Upper lobe of left lung (tissue), 4 donors: ENCODE data around the gene NID2.

ENCODE experiments used
- EP300 ChIP-seq, 4 donors: sonication (generic); formaldehyde crosslinking; IDR thresholded peaks; one replicate each; pipeline ENCODE4 v1.5.1; 2017; ENCODE audit warnings: antibody characterized with exemption in 4 of 4, control low read depth in 2 of 4
- POLR2A ChIP-seq, 4 donors: fragments of 450-650 bp; IDR thresholded peaks; one replicate each; pipeline ENCODE4 v1.5.1; 2016 to 2017; ENCODE audit warnings: antibody characterized with exemption in 4 of 4, mild to moderate bottlenecking in 2 of 4
- TF ChIP-seq, protein P1 (sequence below), 6 experiments: fragments of 450-650 bp in 4 of 6; fragments of 200-600 bp in 2 of 6; sonication (generic) in 2 of 6; IDR thresholded peaks; one replicate each; pipeline ENCODE4 v1.5.1; 2016 to 2019; ENCODE audit warnings: antibody characterized with exemption in 6 of 6

DNA sequence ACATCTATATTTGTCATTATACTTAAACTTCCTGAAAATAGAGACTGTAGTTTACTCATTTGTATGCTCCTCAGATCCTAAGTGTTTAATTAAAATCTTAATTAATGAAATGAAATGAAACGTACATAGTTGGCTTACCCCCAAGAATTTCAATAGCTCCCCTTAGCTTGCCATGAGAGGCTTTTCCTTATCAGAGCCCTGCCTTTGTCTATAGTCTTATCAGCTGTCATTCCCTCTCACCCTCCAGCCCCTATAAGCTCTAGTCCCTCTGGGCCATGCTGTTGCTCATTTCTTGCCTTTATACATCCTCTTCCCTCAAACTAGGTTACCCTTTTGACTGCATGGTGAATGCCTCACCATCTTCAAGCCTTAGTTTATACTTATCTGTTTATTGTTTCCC, 80.6 kb downstream of the NID2 start:
- TF ChIP-seq, protein P1, sequence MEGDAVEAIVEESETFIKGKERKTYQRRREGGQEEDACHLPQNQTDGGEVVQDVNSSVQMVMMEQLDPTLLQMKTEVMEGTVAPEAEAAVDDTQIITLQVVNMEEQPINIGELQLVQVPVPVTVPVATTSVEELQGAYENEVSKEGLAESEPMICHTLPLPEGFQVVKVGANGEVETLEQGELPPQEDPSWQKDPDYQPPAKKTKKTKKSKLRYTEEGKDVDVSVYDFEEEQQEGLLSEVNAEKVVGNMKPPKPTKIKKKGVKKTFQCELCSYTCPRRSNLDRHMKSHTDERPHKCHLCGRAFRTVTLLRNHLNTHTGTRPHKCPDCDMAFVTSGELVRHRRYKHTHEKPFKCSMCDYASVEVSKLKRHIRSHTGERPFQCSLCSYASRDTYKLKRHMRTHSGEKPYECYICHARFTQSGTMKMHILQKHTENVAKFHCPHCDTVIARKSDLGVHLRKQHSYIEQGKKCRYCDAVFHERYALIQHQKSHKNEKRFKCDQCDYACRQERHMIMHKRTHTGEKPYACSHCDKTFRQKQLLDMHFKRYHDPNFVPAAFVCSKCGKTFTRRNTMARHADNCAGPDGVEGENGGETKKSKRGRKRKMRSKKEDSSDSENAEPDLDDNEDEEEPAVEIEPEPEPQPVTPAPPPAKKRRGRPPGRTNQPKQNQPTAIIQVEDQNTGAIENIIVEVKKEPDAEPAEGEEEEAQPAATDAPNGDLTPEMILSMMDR (IDR thresholded peaks at IDR 0.05), result no peak
- TF ChIP-seq EP300 (IDR thresholded peaks at IDR 0.05) (no peak), POLR2A (IDR thresholded peaks at IDR 0.05) (no peak)
